ENCODE results near the gene HCRT.
"Not testable (repeated sequence)": the region's sequence is repeated elsewhere in the genome, so short reads cannot be mapped to it uniquely, and the experiment has no call there.

The HCRT gene

GRCh38 chr17:42179911-42180410 lies 5.3 kb downstream of the HCRT start:
- DNase-seq (ENCODE audit: low read depth in 2 of 2): no peak

GRCh38 chr17:42179335-42179734 lies 5.9 kb downstream of the HCRT start:
- no peak for DNase-seq (ENCODE audit: low read depth in 2 of 2)

GRCh38 chr17:42178817-42179216 lies 6.4 kb downstream of the HCRT start:
- DNase-seq (ENCODE audit: low read depth in 2 of 2): no peak

GRCh38 chr17:42177684-42178083 lies 7.6 kb downstream of the HCRT start:
- DNase-seq (ENCODE audit: low read depth in 2 of 2): no peak

- DNase-seq (ENCODE audit: low read depth in 2 of 2): no peak
These were observed 11.0 kb downstream of the HCRT start for GRCh38 chr17:42174126-42174783.

- DNase-seq (ENCODE audit: low read depth in 2 of 2): no peak
These were observed 13.4 kb downstream of the HCRT start for GRCh38 chr17:42171831-42172230.

- DNase-seq (ENCODE audit: low read depth in 2 of 2): no peak
These were observed 15.9 kb downstream of the HCRT start for GRCh38 chr17:42169351-42169750.

GRCh38 chr17:42167807-42168206 lies 17.4 kb downstream of the HCRT start:
- DNase-seq (ENCODE audit: low read depth in 2 of 2): no peak

- DNase-seq (ENCODE audit: low read depth in 2 of 2): no peak
These were observed 19.0 kb downstream of the HCRT start for GRCh38 chr17:42166196-42166763.

- DNase-seq (ENCODE audit: low read depth in 2 of 2): no peak
These were observed 19.5 kb downstream of the HCRT start for GRCh38 chr17:42165751-42166150.

- DNase-seq (ENCODE audit: low read depth in 2 of 2): no peak
These were observed 21.4 kb downstream of the HCRT start for GRCh38 chr17:42163696-42164407.

GRCh38 chr17:42163113-42163512 lies 22.1 kb downstream of the HCRT start:
- DNase-seq (ENCODE audit: low read depth in 2 of 2): no peak

GRCh38 chr17:42160531-42160910 lies 24.7 kb downstream of the HCRT start:
- DNase-seq (ENCODE audit: low read depth in 2 of 2): no peak

- DNase-seq (ENCODE audit: low read depth in 2 of 2): no peak
These were observed 25.3 kb downstream of the HCRT start for GRCh38 chr17:42159796-42160530.

- DNase-seq (ENCODE audit: low read depth in 2 of 2): no peak
These were observed 29.6 kb downstream of the HCRT start for GRCh38 chr17:42155614-42156045.

GRCh38 chr17:42153919-42154742 lies 31.1 kb downstream of the HCRT start:
- no peak for DNase-seq (ENCODE audit: low read depth in 2 of 2)

- DNase-seq (ENCODE audit: low read depth in 2 of 2): no peak
These were observed 38.2 kb downstream of the HCRT start for GRCh38 chr17:42146911-42147607.

- DNase-seq (ENCODE audit: low read depth in 2 of 2): not testable (repeated sequence)
These were observed 42.1 kb downstream of the HCRT start for GRCh38 chr17:42143138-42143537.

- DNase-seq (ENCODE audit: low read depth in 2 of 2): no peak
These were observed 42.8 kb downstream of the HCRT start for GRCh38 chr17:42142371-42142896.

- DNase-seq (ENCODE audit: low read depth in 2 of 2): no peak
These were observed 43.9 kb downstream of the HCRT start for GRCh38 chr17:42141382-42141781.

Measured in activated CD8-positive, alpha-beta memory T cell treated with anti-CD3 and anti-CD28 coated beads for 4 hours (primary cell).